GM18526 (cell line): ENCODE results near the gene CTDSPL.

Experiments
- POLR2A ChIP-seq: IDR thresholded peaks from 3 replicates; pipeline ENCODE4 v1.6.1; 2011; ENCODE audit not compliant: insufficient read length; ENCODE audit errors: extremely low read depth

Gene CTDSPL, protein sequence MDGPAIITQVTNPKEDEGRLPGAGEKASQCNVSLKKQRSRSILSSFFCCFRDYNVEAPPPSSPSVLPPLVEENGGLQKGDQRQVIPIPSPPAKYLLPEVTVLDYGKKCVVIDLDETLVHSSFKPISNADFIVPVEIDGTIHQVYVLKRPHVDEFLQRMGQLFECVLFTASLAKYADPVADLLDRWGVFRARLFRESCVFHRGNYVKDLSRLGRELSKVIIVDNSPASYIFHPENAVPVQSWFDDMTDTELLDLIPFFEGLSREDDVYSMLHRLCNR

DNA sequence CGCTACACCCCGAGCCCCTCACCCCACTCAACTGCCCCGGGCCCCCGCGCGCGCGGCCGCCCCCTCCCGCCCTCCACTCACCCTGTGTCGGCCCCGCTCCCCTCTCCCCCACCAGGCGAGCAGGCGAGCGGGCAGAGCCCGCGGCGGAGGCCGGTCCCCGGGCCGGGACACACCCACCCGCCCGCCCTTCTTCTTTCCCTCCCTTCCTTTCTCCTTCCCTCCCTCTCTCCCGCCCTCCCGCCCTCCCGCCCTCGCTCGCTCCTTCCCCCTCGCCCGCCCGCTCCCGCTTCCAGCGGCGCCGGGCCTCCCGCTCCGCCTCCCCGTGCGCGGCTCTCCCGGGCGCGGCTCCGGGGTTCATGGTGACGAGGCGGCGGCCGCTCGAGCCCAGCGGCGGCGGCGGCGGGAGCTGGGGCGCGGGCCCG lies at the start of gene CTDSPL:
CTDSPL (plus strand) TSS at position 261 of the 422 bp plus-strand sequence. CDS start 320 bp downstream, outside the sequence.
- TF ChIP-seq POLR2A: no peak

DNA sequence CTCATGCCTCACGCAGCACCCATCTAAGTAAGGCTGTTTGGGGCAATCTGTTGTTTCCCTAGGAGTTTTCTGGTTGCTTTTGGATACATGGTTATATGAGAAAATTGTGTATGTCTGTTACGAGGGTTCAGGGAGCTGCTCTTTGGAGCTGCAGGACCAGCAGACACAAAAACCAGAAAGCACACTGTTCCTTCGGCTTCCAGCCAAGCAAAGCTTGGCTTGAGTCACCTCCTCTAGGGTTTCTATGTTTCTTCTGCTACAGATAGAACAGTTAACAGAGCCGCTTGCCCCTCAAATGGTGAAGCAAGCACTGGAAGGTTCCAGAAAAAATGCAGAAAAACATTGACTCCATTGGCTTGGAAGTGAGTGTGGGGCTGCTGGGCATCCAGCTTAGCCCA lies 49.2 kb upstream of the CTDSPL start:
- TF ChIP-seq POLR2A: no peak

DNA sequence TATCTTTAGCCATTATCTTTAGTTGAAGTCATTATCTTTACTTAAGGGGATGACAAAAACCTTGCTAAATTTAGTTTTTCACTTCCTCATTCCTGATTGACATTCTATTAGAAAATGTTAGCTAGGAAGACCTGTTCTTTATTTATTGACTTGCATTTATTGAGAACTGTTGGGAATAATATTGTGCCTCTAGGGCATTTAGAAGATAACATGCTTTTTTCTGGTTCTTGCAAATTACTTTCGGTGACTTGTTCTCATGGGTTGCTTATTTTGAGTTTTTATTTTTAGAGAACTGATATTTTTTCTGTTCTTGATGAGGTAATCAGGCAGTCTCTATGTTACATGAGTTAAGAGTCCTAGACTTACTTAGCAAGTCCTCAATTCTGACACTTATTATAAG lies 48.3 kb upstream of the CTDSPL start:
- no peak for TF ChIP-seq POLR2A

DNA sequence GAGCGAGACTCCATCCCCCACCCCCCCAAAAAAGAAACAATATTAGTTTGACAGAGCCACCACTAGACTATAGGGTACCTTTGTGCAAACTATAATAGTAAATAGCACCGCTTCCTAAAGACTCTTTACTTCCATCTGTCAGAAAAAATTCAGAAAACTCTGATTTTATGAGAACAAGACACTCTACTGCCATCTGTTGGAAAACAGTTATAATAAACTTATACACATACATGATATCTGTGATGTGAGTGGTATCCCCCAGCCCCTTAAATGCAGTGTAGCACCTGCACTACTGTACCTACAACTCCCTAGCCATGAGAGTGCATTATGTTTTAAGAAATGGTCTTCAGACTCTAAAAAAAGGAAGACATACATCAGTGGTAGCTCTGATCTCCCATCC lies 47.1 kb upstream of the CTDSPL start:
- TF ChIP-seq POLR2A: no peak

DNA sequence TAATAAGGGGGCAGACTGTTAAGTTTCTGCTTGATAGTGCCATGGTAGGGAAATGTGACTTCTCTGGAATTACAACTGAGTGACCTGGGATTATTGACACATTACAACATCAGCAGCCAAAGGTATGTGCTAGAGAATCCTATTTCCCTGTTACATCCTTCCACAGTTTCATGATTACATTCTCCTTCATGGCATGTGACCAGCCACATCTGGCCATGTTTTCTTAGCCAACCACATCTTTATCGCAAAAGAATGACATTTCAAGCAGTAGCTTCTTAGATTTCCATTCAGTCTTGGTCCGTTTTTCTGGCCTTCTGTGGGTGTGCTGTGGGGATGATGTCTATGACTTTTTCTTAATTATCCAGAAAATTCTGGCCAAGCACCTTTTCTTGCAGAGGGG lies 45.4 kb upstream of the CTDSPL start:
- no peak for TF ChIP-seq POLR2A

DNA sequence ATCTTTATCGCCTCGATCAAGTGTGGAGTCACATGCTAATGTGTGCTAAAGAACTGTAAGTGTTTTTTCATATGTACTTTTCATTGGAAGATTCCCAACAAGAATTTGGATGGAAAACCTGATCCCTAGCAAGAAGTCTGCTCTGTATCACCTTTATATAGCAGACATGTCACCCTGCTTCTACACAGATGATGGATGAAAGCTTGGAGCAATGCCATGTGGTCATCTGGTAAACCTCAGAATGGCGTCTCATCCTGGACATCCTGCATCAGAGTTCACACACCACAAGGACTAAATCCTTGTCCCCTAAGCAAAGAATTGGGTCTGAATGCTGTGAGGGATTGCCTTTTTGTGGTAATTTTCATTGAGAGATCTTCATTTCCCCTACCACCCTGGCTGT lies 42.1 kb upstream of the CTDSPL start:
- TF ChIP-seq POLR2A: no peak

DNA sequence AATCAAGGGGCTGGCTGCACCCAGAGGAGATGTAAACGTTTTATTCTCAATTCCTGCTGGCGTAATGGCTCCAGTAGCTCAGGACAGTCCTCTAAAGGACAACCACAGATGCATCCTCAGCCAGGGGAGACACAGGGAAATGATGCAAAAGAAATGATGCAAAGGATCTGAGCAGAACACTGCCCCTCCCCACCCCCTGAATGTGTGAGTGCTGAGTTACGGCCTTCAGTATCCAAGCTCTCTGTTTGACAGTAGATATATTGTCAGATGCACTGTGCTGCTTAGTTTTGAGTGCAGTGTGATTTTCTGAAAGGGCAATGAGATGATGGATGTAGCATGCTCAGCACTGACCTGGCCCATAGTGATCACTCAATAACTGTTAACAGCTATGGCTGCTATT lies 41.4 kb upstream of the CTDSPL start:
- TF ChIP-seq POLR2A: no peak

DNA sequence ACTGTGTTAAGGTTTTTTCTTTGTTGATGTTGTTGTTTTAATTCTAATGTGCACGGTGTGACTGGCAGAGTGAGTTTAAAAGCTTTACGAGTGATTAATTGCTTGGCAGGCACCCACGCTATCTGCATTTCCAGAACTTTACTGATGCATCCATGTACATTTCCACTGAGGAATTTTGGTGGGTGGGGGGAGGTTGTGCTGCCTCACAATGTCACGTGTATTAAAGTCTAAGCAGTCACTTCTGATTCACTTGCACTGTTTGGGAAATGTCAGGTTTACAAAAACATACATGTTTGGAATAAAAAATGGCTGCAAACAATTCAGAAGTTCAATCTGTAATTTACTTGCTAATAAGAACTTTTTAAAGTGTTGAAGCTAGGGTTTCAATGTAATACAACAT lies 38.5 kb upstream of the CTDSPL start:
- TF ChIP-seq POLR2A: no peak

DNA sequence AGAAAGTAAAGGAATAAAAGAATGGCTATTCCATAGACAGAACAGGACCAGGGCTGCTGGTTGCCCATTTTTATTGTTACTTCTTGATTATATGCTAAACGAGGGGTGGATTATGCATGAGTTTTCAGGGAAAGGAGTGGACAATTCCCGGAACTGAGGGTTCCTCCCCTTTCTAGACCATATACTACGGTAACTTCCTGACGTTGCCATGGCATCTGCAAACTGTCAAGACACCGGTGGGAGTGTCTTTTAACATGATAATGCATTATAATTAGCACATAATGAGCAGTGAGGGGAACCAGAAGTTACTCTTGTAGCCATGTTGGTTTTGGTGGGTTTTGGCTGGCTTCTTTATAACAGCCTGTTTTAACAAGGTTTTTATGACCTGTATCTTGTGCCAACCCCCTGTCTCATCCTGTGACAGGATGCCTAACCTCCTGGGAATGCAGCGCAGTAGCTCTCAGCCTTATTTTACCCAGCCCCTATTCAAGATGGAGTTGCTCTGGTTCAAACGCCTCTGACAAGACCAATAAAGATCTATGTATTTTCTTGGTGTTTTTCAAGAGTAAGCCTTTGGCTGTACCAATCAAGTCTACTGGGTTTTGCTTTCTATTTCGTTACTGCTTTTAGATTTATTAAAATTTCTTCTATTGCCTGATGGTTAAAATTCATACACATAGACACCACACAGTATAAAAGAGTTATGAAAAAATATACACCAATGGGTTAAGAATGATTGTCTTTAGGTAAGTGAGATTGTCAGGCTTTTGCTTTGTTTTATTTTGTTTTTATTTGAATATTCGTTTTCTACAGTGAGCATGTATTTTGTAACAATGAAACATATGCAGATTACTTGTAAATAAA lies 37.4 kb upstream of the CTDSPL start:
- TF ChIP-seq POLR2A: no peak

DNA sequence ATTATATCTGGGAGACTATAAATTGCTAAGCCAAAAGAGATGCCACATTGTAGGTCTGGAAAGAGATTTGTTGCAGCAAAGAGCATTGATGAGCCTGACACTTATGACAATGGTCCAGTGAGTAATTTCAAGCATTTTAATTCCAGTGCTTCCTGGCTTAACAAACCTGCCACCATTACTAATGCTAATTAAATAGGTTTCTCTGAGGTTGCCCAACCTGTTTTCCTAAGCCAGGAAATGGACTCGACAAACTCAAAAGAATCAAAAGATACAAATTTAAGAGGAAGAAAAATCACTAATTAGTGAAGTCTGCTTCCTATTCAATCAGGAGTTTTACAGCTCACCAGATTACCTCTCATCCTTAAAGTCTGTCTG lies 36.7 kb upstream of the CTDSPL start:
- no peak for TF ChIP-seq POLR2A

DNA sequence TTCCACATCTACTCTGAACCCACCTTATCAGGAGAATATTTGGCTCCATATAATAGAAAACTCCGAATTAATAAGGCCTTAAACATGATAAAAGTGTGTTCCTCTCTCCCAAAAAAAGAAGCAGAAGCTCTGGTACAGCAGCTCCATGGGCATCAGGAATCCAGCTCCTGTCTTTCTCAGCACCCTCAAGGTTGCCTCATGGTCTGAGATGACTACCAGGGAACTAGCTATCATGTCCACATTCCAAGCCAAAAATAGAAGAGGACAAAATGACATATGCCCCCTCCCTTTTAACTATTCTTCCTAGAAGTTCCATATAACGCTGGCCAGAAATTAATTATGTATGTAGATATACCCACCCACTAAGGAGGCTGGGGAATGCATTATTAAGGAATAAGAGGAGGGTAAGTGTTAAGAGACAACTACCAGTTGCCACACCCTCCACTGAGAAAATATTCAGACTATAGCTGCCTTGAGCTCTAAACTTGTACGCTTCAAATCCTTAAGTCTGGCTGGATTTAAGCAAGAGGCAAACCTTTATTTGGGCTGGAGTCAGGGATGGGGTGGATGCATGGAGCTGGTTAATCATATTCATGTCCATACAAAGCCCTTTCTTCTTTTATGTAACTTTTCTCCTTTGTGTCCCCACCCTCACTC lies 35.8 kb upstream of the CTDSPL start:
- no peak for TF ChIP-seq POLR2A

DNA sequence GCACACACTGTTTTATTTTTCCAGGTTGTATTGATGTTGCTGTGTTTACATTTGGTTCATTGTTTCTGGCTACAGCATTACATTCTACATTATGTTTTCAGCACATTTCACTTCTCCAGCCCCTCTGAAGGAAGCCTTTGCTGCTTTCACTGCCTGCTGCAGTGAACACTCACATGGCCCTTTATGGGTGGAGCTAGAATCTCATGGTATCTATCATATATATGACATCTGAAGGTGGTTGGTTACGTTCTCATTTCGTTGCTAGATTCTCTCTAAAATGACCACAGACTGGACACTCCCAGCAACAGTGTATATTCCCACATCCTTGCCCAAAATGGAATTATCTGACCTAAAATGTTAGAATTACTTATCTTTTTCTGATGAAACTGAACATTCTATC lies 35.2 kb upstream of the CTDSPL start:
- TF ChIP-seq POLR2A: no peak

DNA sequence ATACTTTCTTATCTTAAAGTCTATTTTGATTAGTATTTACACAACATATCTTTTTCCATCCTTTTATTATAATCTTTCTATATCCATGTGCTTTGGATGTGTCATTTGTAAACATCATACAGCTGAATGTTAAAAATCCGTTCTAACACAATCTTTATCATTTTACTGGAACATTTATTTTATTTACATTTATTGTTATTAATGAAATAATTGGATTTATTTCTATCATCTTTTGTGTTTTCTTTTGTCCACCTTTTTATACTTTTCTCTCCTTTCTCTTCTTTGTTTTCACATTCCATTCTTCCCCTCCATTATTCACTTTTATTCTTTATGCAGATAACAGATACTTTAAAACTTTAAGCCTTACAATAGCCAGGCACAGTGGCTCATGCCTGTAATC lies 34.7 kb upstream of the CTDSPL start:
- no peak for TF ChIP-seq POLR2A

DNA sequence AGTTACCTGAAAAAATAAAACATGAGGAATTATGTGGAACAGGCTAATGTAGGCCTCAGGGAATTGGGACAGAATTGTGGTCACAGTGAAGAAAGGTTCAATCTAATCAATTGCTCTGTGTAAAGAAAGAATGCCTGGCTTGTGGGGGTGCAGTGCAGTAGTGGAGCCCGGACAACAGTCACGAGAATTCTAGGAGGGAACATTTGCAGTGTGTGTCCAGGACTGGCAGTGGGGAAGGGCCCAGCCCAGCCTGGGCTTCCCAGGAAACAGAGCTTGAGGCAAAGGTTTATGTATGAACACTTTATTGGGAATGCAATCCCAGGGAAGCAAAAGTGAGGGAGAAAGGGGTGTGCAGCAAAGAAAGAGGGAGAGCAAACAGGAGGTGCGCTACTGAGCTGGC lies 29.2 kb upstream of the CTDSPL start:
- TF ChIP-seq POLR2A: no peak

DNA sequence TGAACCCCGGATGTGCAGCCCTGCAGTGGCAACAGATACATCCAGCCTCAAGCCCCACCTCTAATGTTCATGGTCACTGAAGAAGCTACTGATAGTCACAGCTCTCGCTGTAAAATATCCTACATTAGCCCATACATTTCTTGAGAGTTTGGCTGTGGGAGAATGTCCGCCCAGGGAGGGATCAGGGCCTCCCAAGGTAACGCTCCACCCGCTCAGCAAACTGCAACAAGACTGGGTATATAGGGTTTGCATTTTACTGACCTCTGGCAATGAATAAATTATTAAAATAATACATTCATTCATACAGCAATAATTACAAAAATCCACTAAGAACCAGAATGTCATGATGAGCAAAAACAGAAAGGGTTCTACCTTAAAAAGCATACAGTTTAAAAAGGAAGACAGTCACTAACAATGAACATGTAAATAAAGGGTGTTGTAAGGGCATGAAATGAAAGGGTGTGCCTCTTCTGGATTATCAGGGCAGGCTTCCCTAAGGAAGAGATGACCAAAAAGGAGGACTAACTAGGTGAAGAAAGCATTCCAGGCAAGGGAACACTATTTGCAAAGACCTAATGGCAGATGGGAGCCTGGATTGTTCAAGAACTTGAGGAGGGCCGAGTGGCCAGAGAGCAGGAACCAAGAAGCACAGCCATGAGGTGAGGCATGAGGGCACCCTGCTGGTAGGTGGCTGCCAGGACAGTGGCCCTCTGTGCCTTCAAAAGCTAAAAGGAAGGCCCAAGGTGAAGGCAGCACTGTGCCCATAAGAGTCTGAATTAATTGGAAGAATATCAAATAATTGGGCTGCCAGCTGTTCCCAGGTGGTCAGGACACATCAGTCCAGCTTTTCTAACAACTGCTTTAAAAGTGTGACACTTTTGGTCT lies 28.1 kb upstream of the CTDSPL start:
- TF ChIP-seq POLR2A: no peak
